Smooth muscle cell (in vitro differentiated cells): ENCODE data around the gene PIGR. TPM values are rescaled to one million over a fixed set of nuclear protein-coding genes. Genes with fewer than 3 reads are reported as not detected.

Source experiments
- DNase-seq: peaks from one replicate; lab custom pipeline; 2025; ENCODE audit not compliant: unreplicated experiment; lab: John Stamatoyannopoulos, UW
- H2AFZ ChIP-seq: fragments of 200-600 bp; sonication (generic); 2 replicates; pipeline ENCODE4 v1.6.0; 2016; ENCODE audit warnings: antibody characterized with exemption, low read depth, mild to moderate bottlenecking
- H3F3A ChIP-seq: fragments of 200-600 bp; sonication (generic); 2 replicates; pipeline ENCODE4 v1.6.0; 2017; ENCODE audit warnings: antibody characterized with exemption, low read depth
- H3K27ac ChIP-seq: fragments of 200-600 bp; sonication (generic); 2 replicates; pipeline ENCODE4 v1.5.1; 2016; ENCODE audit warnings: low read depth, mild to moderate bottlenecking
- H3K27me3 ChIP-seq: fragments of 200-600 bp; sonication (generic); 2 replicates; pipeline ENCODE4 v1.6.1; 2016; ENCODE audit warnings: low read depth, mild to moderate bottlenecking
- H3K36me3 ChIP-seq: fragments of 200-600 bp; sonication (generic); 2 replicates; pipeline ENCODE4 v1.5.1; 2016; ENCODE audit warnings: low read depth
- H3K4me1 ChIP-seq: fragments of 200-600 bp; sonication (generic); 2 replicates; pipeline ENCODE4 v1.5.1; 2016; ENCODE audit warnings: low read depth
- H3K4me2 ChIP-seq: fragments of 200-600 bp; sonication (generic); 2 replicates; pipeline ENCODE4 v1.6.0; 2016; ENCODE audit warnings: mild to moderate bottlenecking
- H3K4me3 ChIP-seq: fragments of 200-600 bp; sonication (generic); 2 replicates; pipeline ENCODE4 v1.5.1; 2016; ENCODE audit warnings: mild to moderate bottlenecking
- H3K79me2 ChIP-seq: fragments of 200-600 bp; sonication (generic); 2 replicates; pipeline ENCODE4 v1.6.0; 2016; ENCODE audit warnings: low read depth, mild to moderate bottlenecking
- H3K9ac ChIP-seq: fragments of 200-600 bp; sonication (generic); 2 replicates; pipeline ENCODE4 v1.6.0; 2016; ENCODE audit warnings: low read depth
- H3K9me3 ChIP-seq: fragments of 200-600 bp; sonication (generic); replicated peaks from 2 replicates; pipeline ENCODE4 v1.5.1; 2016; ENCODE audit warnings: low read depth
- H4K20me1 ChIP-seq: fragments of 200-600 bp; sonication (generic); 2 replicates; pipeline ENCODE4 v1.6.0; 2016; ENCODE audit warnings: low read depth
- CTCF ChIP-seq: fragments of 200-600 bp; sonication (generic); IDR thresholded peaks from 2 replicates; pipeline ENCODE4 v1.5.1; 2017; ENCODE audit warnings: borderline replicate concordance, mild to moderate bottlenecking, antibody characterized with exemption; ENCODE audit not compliant: insufficient read depth, poor library complexity, severe bottlenecking
- WGBS: methylation state at CpG from one replicate; pipeline ENCODE4 v1.1.7; 2016; ENCODE audit warnings: low lambda C conversion rate; 5-methylcytosine and 5-hydroxymethylcytosine counted together
- polyA plus RNA-seq: library from polyadenylated mRNA; unstranded; fragments of >200 nt; fragmentation: Nextera tagmentation; extraction: Ambion mirVana; gene quantifications from 2 replicates; pipeline ENCODE4 v1.2.1, GENCODE V29; 2016
- total RNA-seq: library from RNA; depleted of rRNA; stranded (reverse); fragments of >200 nt; gene quantifications from 2 replicates; pipeline ENCODE4 v1.2.3, GENCODE V29; 2014

PIGR gene
- total and polyA plus RNA-seq, 2 experiments from 2014 or later = not detected

DNA sequence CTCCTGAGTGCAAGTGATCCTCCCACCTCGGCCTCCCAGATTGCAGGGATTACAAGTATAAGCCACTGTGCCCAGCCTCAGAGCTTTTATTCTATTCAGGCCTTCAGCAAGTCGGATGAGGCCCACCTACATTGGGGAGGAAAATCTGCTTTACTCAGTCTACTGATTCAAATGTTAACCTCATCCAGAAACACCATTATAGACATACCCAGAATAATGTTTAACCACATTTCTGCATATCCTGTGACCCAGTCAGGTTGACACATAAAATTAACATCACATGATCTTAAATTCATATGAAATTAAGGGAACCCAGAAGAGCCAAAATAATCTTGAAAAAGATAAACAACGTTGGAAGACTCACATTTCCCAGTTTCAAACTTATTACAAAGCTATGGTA, 66.0 kb downstream of the PIGR start:
- H3K4me3 ChIP-seq = no peak overlapping the region
- TF ChIP-seq CTCF = no peak
- peaks cover 5% of the 10 kb centered on the region for H3K36me3 ChIP-seq
- no peak overlapping the region for H3K27ac ChIP-seq
- H4K20me1 ChIP-seq = no peaks in the 10 kb centered on the region
- H3K4me1 ChIP-seq = no peaks in the 10 kb centered on the region
- no peak for DNase-seq
- no peak overlapping the region for H3K9ac ChIP-seq
- WGBS = 71% methylated on average over 3 of the region's 3 CpGs
- no peaks in the 10 kb centered on the region for H3F3A ChIP-seq
- peaks cover 7% of the 10 kb centered on the region for H3K9me3 ChIP-seq
- no peak overlapping the region for H2AFZ ChIP-seq
- H3K79me2 ChIP-seq = no peaks in the 10 kb centered on the region
- H3K27me3 ChIP-seq = no peaks in the 10 kb centered on the region
- no peak overlapping the region for H3K4me2 ChIP-seq

Other genes with a start within 250 kb of the PIGR start
- gene IL19, start 175.7 kb downstream of the PIGR start, total RNA-seq = not detected in 2 replicates
- 0.35 and 0.52 TPM in 2 replicates for gene IL19, start 175.7 kb downstream of the PIGR start, polyA plus RNA-seq
- 0.36 and 2.2 TPM in 2 replicates for gene IL10, start 174.0 kb downstream of the PIGR start, total RNA-seq
- gene IL10, start 174.0 kb downstream of the PIGR start, polyA plus RNA-seq = 1.2 and 2.8 TPM in 2 replicates
- gene IL20, start 80.8 kb downstream of the PIGR start, total RNA-seq = not detected in 2 replicates
- 1.6 TPM in 1 of 2 replicates, not detected in the other for gene IL20, start 80.8 kb downstream of the PIGR start, polyA plus RNA-seq
- gene IL24, start 49.0 kb downstream of the PIGR start, total RNA-seq = 1.5 and 1.8 TPM in 2 replicates
- gene IL24, start 49.0 kb downstream of the PIGR start, polyA plus RNA-seq = 1.9 and 3.1 TPM in 2 replicates
- gene FCMR, start 24.5 kb downstream of the PIGR start, total RNA-seq = not detected in 2 replicates
- gene FCMR, start 24.5 kb downstream of the PIGR start, polyA plus RNA-seq = 1.6 and 4.0 TPM in 2 replicates
- not detected in 2 replicates for gene FCAMR, start 24.0 kb upstream of the PIGR start, total RNA-seq
- gene FCAMR, start 24.0 kb upstream of the PIGR start, polyA plus RNA-seq = not detected in 2 replicates
- 3.2 and 6.0 TPM in 2 replicates for gene C1orf116, start 86.3 kb upstream of the PIGR start, total RNA-seq
- gene C1orf116, start 86.3 kb upstream of the PIGR start, polyA plus RNA-seq = 0.14 and 2.7 TPM in 2 replicates
- gene YOD1, start 104.7 kb upstream of the PIGR start, total RNA-seq = 31.9 and 37.9 TPM in 2 replicates
- gene YOD1, start 104.7 kb upstream of the PIGR start, polyA plus RNA-seq = 3.8 and 5.6 TPM in 2 replicates
- 9.8 and 15.6 TPM in 2 replicates for gene PFKFB2, start 106.8 kb upstream of the PIGR start, total RNA-seq
- gene PFKFB2, start 106.8 kb upstream of the PIGR start, polyA plus RNA-seq = 2.1 and 5.0 TPM in 2 replicates
- gene C4BPB, start 142.4 kb upstream of the PIGR start, total RNA-seq = 0.99 and 1.2 TPM in 2 replicates
- gene C4BPB, start 142.4 kb upstream of the PIGR start, polyA plus RNA-seq = 0.60 and 1.00 TPM in 2 replicates
- gene C4BPA, start 157.8 kb upstream of the PIGR start, total RNA-seq = not detected in 2 replicates
- gene C4BPA, start 157.8 kb upstream of the PIGR start, polyA plus RNA-seq = not detected in 2 replicates